H1 (cell line): ENCODE results near the gene KRTAP2-3. TPM values are rescaled to one million over a fixed set of nuclear protein-coding genes. Genes with fewer than 3 reads are reported as not detected.
"Not testable (repeated sequence)": the region's sequence is repeated elsewhere in the genome, so short reads cannot be mapped to it uniquely, and the experiment has no call there.

Experiments
- CTCF ChIA-PET: fragments of 300-600 bp; sonication (Branson Sonifier 250); formaldehyde crosslinking; loops from one replicate; lab custom pipeline; 2021; ENCODE audit not compliant: partially characterized antibody; lab: Charles Lee
- POLR2A ChIA-PET: fragments of 300-600 bp; sonication (Branson Sonifier 250); formaldehyde crosslinking; loops from one replicate; lab custom pipeline; 2021; ENCODE audit warnings: inconsistent platforms; ENCODE audit not compliant: partially characterized antibody; lab: Charles Lee
- DNase-seq, 2 experiments: peaks; one replicate each; pipeline versions ENCODE4 v3.0.0 to v3.0.0-alpha.2; 2010 to 2022; ENCODE audit warnings: low spot score in 2 of 2, low read depth in 1 of 2, mixed read lengths in 1 of 2
- FAIRE-seq: peaks from 2 replicates; lab custom pipeline; 2011; peaks lifted over from hg19 to GRCh38; lab: Jason Lieb, UNC
- H2AFZ ChIP-seq: 2 replicates; pipeline ENCODE4 v1.8.1; 2012; ENCODE audit warnings: low read length, inconsistent platforms
- H2AK5ac ChIP-seq: 2 replicates; pipeline ENCODE4 v1.6.1; 2013; ENCODE audit warnings: low read depth, low read length
- H2BK120ac ChIP-seq: replicated peaks from 2 replicates; pipeline ENCODE3; 2013; ENCODE audit warnings: low read depth, low read length, inconsistent platforms
- H2BK12ac ChIP-seq: 2 replicates; pipeline ENCODE4 v1.6.1; 2013; ENCODE audit warnings: low read depth, low read length
- H2BK15ac ChIP-seq: 2 replicates; pipeline ENCODE4 v1.6.1; 2013; ENCODE audit warnings: low read length
- H2BK20ac ChIP-seq: 2 replicates; pipeline ENCODE4 v1.6.1; 2013; ENCODE audit warnings: low read length
- H2BK5ac ChIP-seq: 2 replicates; pipeline ENCODE4 v1.6.1; 2013; ENCODE audit warnings: low read depth, low read length
- H3K14ac ChIP-seq: 2 replicates; pipeline ENCODE4 v1.6.1; 2013; ENCODE audit warnings: inconsistent platforms; ENCODE audit not compliant: insufficient read length
- H3K18ac ChIP-seq: 2 replicates; pipeline ENCODE4 v1.6.1; 2013; ENCODE audit warnings: low read length; ENCODE audit errors: extremely low read depth
- H3K23ac ChIP-seq: 2 replicates; pipeline ENCODE4 v1.6.1; 2013; ENCODE audit warnings: inconsistent platforms; ENCODE audit not compliant: insufficient read length
- H3K23me2 ChIP-seq: 2 replicates; pipeline ENCODE4 v1.6.1; 2013; ENCODE audit warnings: low read depth, low read length
- H3K27ac ChIP-seq: 2 replicates; pipeline ENCODE4 v1.6.1; 2011; ENCODE audit warnings: low read depth, low read length, inconsistent platforms
- H3K27me3 ChIP-seq, 4 experiments: replicated peaks in 1 of 4; 1 replicate in 1 of 4; 2 replicates in 3 of 4; pipeline versions ENCODE4 v1.6.1 to v1.8.1; 2011 to 2013; ENCODE audit warnings: low read length in 3 of 4, mild to moderate bottlenecking in 3 of 4, inconsistent platforms in 2 of 4, mixed read lengths in 2 of 4, moderate library complexity in 1 of 4; ENCODE audit not compliant: control insufficient read depth in 3 of 4, insufficient read depth in 3 of 4; ENCODE audit errors: extremely low read depth in 1 of 4
- H3K36me3 ChIP-seq, 4 experiments: 2 replicates each; pipeline versions ENCODE4 v1.6.1 to v1.8.1; 2011 to 2013; ENCODE audit warnings: mild to moderate bottlenecking in 4 of 4, low read length in 3 of 4, moderate library complexity in 2 of 4, control low read depth in 1 of 4, inconsistent platforms in 1 of 4; ENCODE audit not compliant: insufficient read depth in 4 of 4, control insufficient read depth in 2 of 4
- H3K4ac ChIP-seq: replicated peaks from 2 replicates; pipeline ENCODE3; 2013; ENCODE audit warnings: low read length, low read depth, mixed read lengths, inconsistent platforms; ENCODE audit not compliant: insufficient read length
- H3K4me1 ChIP-seq, 4 experiments: replicated peaks in 1 of 4; 1 replicate in 1 of 4; 2 replicates in 3 of 4; pipeline versions ENCODE4 v1.6.1 to v1.8.1; 2011 to 2013; ENCODE audit warnings: low read length in 3 of 4, inconsistent platforms in 2 of 4, mixed read lengths in 1 of 4; ENCODE audit not compliant: insufficient read depth in 4 of 4, control insufficient read depth in 3 of 4
- H3K4me2 ChIP-seq, 2 experiments: 2 replicates each; pipeline versions ENCODE4 v1.6.1 to v1.8.1; 2011 to 2013; ENCODE audit warnings: low read depth in 2 of 2, low read length in 2 of 2, control low read depth in 1 of 2, inconsistent platforms in 1 of 2, mild to moderate bottlenecking in 1 of 2; ENCODE audit not compliant: insufficient read depth in 1 of 2
- H3K4me3 ChIP-seq, 4 experiments: fragments of 200-600, 300-600 bp in 1 of 4; sonication (generic), shearing (Covaris generic), sonication (Bioruptor Twin) in 1 of 4; 2 replicates each; pipeline versions ENCODE4 v1.5.1 to v1.8.1; 2011 to 2016; ENCODE audit warnings: low read length in 4 of 4, low read depth in 3 of 4, control low read depth in 2 of 4, inconsistent platforms in 2 of 4, mild to moderate bottlenecking in 2 of 4, mixed read lengths in 1 of 4, moderate library complexity in 1 of 4; ENCODE audit not compliant: insufficient read depth in 2 of 4; ENCODE audit errors: extremely low read depth in 1 of 4
- H3K56ac ChIP-seq: replicated peaks from 2 replicates; pipeline ENCODE3; 2013; ENCODE audit warnings: low read depth, mild to moderate bottlenecking, mixed read lengths, low read length, inconsistent platforms; ENCODE audit not compliant: insufficient read length
- H3K79me1 ChIP-seq: 2 replicates; pipeline ENCODE4 v1.6.1; 2013; ENCODE audit warnings: low read depth, low read length, control low read depth
- H3K79me2 ChIP-seq, 2 experiments: 2 replicates each; pipeline versions ENCODE4 v1.6.1 to v1.8.1; 2012 to 2013; ENCODE audit warnings: low read length in 2 of 2, mild to moderate bottlenecking in 2 of 2, inconsistent platforms in 1 of 2; ENCODE audit not compliant: insufficient read depth in 2 of 2, control insufficient read depth in 1 of 2
- H3K9ac ChIP-seq, 4 experiments: replicated peaks in 1 of 4; 1 replicate in 1 of 4; 2 replicates in 3 of 4; pipeline versions ENCODE4 v1.6.1 to v1.8.1; 2011 to 2013; ENCODE audit warnings: low read depth in 3 of 4, low read length in 3 of 4, control low read depth in 2 of 4, mild to moderate bottlenecking in 2 of 4, moderate library complexity in 2 of 4, inconsistent platforms in 1 of 4; ENCODE audit errors: extremely low read depth in 1 of 4
- H3K9me3 ChIP-seq, 2 experiments: 2 replicates each; pipeline versions ENCODE4 v1.6.1 to v1.8.1; 2012 to 2013; ENCODE audit warnings: mild to moderate bottlenecking in 2 of 2, moderate library complexity in 2 of 2, control low read depth in 1 of 2, inconsistent platforms in 1 of 2, low read depth in 1 of 2, low read length in 1 of 2, mixed read lengths in 1 of 2; ENCODE audit not compliant: insufficient read depth in 2 of 2
- H4K20me1 ChIP-seq, 2 experiments: replicated peaks in 1 of 2; 2 replicates each; pipeline versions ENCODE3 to v1.8.1; 2011 to 2013; ENCODE audit warnings: inconsistent platforms in 2 of 2, low read length in 2 of 2, mild to moderate bottlenecking in 1 of 2; ENCODE audit not compliant: insufficient read depth in 2 of 2, control insufficient read depth in 1 of 2
- H4K5ac ChIP-seq: 2 replicates; pipeline ENCODE4 v1.6.1; 2013; ENCODE audit warnings: low read length, low read depth, mixed read lengths, inconsistent platforms; ENCODE audit not compliant: insufficient read length
- H4K8ac ChIP-seq: 2 replicates; pipeline ENCODE4 v1.8.0; 2013; ENCODE audit warnings: mild to moderate bottlenecking, moderate library complexity, low read length, inconsistent platforms; ENCODE audit not compliant: insufficient read depth; ENCODE audit errors: extremely low read depth
- H4K91ac ChIP-seq: replicated peaks from 2 replicates; pipeline ENCODE3; 2013; ENCODE audit warnings: low read length, mixed read lengths, inconsistent platforms; ENCODE audit not compliant: insufficient read length
- WGBS, 2 experiments: shearing (Covaris generic) in 1 of 2; methylation state at CpG; one replicate each; pipeline versions ENCODE4 v1.1.6 to v1.1.7; 2013 to 2015; ENCODE audit warnings: low lambda C conversion rate in 2 of 2, mixed read lengths in 2 of 2, inconsistent platforms in 1 of 2, low coverage in 1 of 2, missing lambda C conversion rate in 1 of 2; ENCODE audit not compliant: insufficient replicate concordance in 2 of 2, insufficient coverage in 1 of 2, insufficient read length in 1 of 2; ENCODE audit errors: extremely low coverage in 1 of 2, missing lambda C conversion rate in 1 of 2; 5-methylcytosine and 5-hydroxymethylcytosine counted together
- polyA plus RNA-seq, 7 experiments: library from polyadenylated mRNA; depleted of rRNA in 3 of 7; stranded (reverse) in 5 of 7; unstranded in 2 of 7; fragments of >200 nt in 5 of 7; fragments of 200-250 nt in 2 of 7; gene quantifications; 1 replicate in 5 of 7; 2 replicates in 1 of 7; 4 replicates in 1 of 7; pipeline versions ENCODE4 v1.2.1 to v1.2.3, GENCODE V29; 2011 to 2013; ENCODE audit warnings: missing spikeins in 2 of 7, mixed read lengths in 2 of 7
- total RNA-seq: library from RNA; stranded (reverse); fragmentation: NEBNext Ultra II Directional; extraction: Animal tissue kit (Norgen Biotek cat#: 25700); gene quantifications from 2 replicates; pipeline ENCODE4 v1.2.1, GENCODE V29; 2021

Gene KRTAP2-3
- total and polyA plus RNA-seq, 2 of the 8 experiments (the other 6 are each of a cell fraction or from before 2014, with no cell fraction given), result not detected

DNA sequence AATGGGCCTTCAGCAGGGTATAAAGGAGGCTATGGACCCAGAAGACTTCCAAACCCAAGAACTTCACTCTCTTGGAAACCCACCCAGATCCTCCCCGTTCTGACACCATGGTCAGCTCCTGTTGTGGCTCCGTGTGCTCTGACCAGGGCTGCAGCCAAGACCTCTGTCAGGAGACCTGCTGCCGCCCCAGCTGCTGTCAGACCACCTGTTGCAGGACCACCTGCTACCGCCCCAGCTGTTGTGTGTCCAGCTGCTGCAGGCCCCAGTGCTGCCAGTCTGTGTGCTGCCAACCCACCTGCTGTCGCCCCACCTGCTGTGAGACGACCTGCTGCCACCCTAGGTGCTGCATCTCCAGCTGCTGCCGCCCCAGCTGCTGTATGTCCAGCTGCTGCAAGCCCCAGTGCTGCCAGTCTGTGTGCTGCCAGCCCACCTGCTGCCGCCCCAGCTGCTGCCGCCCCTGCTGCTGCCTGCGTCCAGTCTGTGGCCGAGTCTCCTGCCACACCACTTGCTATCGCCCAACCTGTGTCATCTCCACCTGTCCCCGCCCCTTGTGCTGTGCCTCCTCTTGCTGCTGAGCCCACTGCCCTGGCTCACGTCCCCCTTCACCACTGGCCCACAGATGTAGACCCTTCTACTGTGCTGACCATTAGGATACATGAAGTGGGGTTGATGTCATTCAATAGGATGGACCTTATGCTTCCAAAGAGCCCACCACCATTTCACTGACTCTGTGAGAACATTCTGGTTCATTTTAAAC lies 24.4 kb upstream of the KRTAP2-3 start, which contains the start of gene KRTAP4-7:
Gene KRTAP4-7 (plus strand): TSS at position 51 of the 757 bp plus-strand sequence. CDS start 57 bp downstream, at position 108.
- H3K4me3 ChIP-seq, H3K4me2 ChIP-seq, H3K79me1 ChIP-seq, H3K4ac ChIP-seq, H3K18ac ChIP-seq, H3K56ac ChIP-seq, H3K23me2 ChIP-seq, H2AFZ ChIP-seq, H4K5ac ChIP-seq, H2AK5ac ChIP-seq, H3K27ac ChIP-seq, H2BK20ac ChIP-seq, POLR2A ChIA-PET, H3K23ac ChIP-seq, DNase-seq, H4K8ac ChIP-seq, H3K36me3 ChIP-seq, H2BK15ac ChIP-seq, FAIRE-seq, H2BK120ac ChIP-seq, H3K9ac ChIP-seq, H3K9me3 ChIP-seq, H3K27me3 ChIP-seq, H2BK12ac ChIP-seq, H3K14ac ChIP-seq, H2BK5ac ChIP-seq, H4K20me1 ChIP-seq, H3K4me1 ChIP-seq, H3K79me2 ChIP-seq, H4K91ac ChIP-seq: not testable (repeated sequence)
- WGBS, 2 experiments, result 90% methylated on average over 7 of the region's 14 CpGs; no CpG with 5 or more reads in 1 of the 2 experiments
- CTCF ChIA-PET, result interaction anchor here (0.6 kb wide), 1 partner anchor 206 kb away, joined by 3 read pairs; no protein-coding TSS in a partner anchor
